GM21529 (cell line): ENCODE measurements around the gene DDX24.

Experiments used
- ATAC-seq: cut with Tn5 transposase; IDR thresholded peaks from one replicate; pipeline ENCODE4 v1.9.1; 2021; ENCODE audit not compliant: unreplicated experiment

Gene DDX24

DNA sequence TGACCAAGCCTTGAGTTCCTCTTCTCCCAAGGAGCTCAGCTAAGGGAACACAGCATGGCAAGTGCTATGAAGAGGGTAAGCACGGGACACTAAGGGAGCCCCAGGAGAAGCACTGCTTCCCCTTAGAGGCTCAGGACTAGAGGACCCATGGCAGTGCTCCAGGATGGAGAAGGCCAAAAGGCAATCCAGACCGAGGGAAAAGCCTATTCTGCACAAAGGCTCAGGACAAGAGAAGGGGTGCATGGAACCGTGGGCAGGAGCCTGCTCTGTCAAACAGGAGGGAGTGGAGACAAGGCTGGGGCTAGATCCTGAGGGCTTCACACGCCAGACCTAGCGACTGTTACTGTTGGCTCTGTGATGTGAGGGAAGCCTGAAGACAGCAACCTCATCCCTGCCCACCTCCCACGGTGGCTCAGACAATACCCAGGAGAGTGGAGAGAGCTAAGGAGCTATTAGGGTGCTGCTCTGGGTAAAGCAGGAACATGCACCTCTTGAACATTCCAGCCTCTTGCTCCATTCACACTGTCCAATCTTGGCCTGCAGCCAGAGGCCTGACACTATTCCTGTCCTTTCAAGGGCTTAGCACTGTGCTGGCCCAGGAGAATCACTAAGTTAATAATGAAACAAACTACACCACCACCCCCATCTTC lies 30.6 kb downstream of the DDX24 start:
- no peak for ATAC-seq

GRCh38 chr14:94049625-94050023 lies 31.4 kb downstream of the DDX24 start:
- ATAC-seq, result no peak

DNA sequence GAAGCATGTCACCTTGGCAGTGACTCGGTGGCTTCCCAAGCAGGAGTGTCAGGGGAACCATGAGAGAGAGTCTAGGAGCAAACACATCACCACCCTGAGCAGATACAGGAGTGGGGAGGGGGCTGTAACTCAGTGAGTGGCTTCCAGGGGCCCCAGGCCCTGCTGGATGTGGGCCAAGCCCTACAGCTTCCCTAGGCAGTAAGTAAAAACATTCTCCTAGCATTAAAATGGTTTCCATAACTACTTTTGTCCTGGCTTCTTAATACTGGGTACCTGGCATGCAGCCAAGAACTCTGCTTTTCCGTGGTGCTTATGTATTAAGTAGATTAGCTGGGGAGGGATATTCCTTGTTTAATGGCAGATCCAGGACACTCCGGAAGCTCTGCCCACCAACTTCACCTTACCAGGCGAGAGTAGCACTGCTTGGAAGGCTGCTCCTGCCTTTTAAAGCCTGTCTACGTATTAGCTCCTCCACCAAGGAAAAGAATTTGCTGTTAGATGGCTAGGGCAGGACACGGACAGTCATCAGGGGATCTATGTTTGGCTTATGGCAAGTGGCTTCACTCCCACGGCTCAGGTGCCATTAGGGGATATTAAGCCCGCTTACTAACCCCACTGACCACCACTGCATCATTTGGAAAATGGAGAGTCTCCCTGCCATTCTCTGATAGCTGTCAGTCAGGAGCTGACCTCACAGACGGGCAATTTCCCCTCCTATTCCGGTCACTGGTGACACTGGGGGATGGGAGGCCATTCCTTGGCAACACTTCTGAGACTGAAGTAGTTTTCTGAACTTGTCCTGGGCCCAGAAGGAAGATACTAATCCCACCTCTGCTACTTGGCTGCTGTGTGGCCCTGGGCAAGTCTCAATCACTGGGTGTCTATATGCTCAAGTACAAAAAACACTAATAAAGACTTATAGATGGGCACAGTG lies 32.0 kb downstream of the DDX24 start:
- ATAC-seq, result no peak

- ATAC-seq, result no peak
Measured at GRCh38 chr14:94047581-94047980, 33.4 kb downstream of the DDX24 start.

- no peak for ATAC-seq
Measured at GRCh38 chr14:94046696-94047250, 34.2 kb downstream of the DDX24 start.

- no peak for ATAC-seq
Measured at GRCh38 chr14:94045563-94046345, 35.2 kb downstream of the DDX24 start.

GRCh38 chr14:94045101-94045500 lies 35.9 kb downstream of the DDX24 start:
- ATAC-seq, result no peak

DNA sequence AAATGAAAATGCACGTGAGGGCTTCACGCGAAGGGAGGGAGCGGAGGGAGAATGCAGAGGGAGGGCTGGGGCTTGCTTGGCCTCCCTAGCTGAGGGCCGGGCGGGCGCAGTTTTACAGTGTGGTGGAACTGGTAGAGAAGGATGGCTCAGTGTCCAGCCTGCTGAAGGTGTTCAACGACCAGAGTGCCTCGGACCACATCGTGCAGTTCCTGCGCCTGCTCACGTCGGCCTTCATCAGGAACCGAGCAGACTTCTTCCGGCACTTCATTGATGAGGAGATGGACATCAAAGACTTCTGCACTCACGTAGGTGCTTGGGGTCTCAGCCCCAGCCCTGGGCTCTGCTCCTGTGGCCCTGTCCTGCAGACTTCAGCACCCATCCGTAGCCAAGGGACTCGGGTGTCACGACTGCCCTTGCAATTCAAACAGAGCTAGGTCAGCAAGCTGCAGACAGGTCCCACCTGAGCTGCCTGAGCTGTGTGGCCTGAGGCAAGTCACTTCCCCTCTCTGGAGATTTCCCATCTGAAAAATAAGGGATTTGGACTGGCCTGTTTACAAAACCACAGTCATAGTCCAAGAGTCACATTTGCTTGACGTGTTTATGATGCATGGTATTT lies 36.4 kb downstream of the DDX24 start:
- no peak for ATAC-seq

- ATAC-seq, result no peak
Measured at GRCh38 chr14:94043756-94044475, 37.1 kb downstream of the DDX24 start.

DNA sequence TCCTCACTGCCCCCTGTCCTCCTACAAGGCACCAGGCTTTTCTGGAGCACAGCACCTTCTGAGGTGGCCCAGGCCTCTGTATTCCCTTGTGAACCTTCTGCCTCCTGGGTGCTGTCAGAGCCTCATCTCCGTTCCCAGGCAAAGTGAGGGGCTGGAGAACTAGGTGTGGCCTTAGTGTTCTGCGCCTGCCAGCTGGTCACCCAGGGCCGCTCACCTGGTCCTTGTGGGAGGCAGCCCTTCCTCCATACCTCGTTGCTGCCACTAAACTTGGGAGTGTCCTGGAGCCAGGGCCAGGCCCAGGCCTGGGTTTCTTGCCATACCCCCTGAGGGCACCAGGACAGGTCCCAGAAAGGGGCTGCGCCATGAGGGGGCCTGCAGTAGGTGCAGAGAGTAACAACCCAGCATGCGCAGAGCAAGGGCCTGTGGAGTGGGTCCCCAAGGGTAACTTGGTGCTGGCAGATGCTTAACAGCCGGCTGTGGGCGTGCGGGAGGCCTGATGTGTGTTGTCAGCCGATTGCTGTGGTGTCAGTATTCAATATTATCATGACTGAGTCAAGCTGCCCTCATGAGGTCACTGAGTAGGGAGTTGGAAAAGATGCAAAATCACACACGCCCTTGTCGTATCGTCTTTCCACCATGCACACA lies 37.8 kb downstream of the DDX24 start:
- no peak for ATAC-seq

DNA sequence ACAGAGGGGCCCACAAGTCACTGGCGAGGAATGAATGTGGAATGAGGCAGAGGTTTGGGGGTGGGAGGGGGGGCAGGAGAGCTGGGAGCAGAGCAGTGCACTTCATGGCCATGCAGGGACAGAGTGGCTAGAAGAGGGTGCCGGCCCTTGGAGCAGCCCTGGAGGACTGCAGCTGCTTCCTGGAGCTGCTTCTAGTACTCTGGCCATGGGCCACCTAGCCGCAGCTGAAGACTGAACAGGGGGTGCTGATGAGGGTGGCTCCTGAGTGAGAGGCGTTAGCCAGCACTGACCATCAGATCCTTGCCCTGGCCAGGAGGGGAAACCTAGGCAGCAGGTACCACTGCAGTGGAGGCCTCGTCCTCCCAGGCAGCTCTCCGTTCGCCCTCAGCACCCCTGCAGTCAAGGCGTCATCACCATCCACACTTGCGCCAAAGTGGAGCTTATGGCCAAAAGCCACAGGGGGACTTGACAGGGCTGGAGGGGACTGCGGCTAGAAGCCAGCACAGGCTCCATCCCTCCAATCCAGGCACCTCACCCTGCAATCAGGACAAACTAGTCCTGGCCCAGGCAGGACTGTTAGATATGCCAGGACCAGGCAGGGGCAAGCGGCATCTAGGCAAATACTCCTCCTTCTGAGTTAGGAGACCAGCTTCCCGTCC lies 38.4 kb downstream of the DDX24 start:
- ATAC-seq, result no peak

- no peak for ATAC-seq
Measured at GRCh38 chr14:94041551-94042346, 39.3 kb downstream of the DDX24 start.

DNA sequence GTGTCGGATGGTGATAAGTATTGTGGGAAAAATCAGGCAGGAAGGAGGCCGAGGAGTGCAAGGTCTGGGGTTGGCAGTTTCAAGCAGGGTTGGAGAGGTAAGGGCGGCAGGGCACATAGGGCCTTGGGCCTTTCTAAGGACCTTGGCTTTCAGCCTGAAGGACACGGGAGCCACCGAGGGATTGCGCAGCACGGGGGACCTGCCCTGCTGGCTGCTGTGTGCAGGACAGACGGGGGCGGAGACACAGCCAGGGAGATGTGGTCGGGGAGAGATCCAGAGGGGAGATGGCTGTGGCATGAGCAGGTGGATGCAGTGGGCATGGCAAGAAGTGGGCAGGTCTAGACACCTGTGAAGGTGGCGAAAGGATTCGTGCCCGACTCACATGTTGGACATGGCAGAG lies 40.2 kb downstream of the DDX24 start:
- no peak for ATAC-seq

GRCh38 chr14:94040247-94040646 lies 40.8 kb downstream of the DDX24 start:
- ATAC-seq, result no peak

- no peak for ATAC-seq
Measured at GRCh38 chr14:94038921-94039629, 41.9 kb downstream of the DDX24 start.

GRCh38 chr14:94038510-94038909 lies 42.5 kb downstream of the DDX24 start:
- ATAC-seq, result no peak

- no peak for ATAC-seq
Measured at GRCh38 chr14:94037954-94038353, 43.0 kb downstream of the DDX24 start.
